ENCODE results near the gene DCX. TPM values are rescaled to one million over a fixed set of nuclear protein-coding genes. Genes with fewer than 3 reads are reported as not detected.

Gene DCX
- total and polyA plus RNA-seq, 2 of the 4 experiments (the other 2 are of a cell fraction) = not detected

GRCh38 chrX:111348429-111348828 is 63.6 kb downstream of the DCX start:
- H3K27me3 ChIP-seq (ENCODE audit: control insufficient read depth, insufficient read depth, low read length) = peaks cover 6% of the 10 kb centered on the region; the same call in 1 of the 2 replicates
- no peak overlapping the region for H2BK5ac ChIP-seq (ENCODE audit: low read depth, low read length, poor library complexity, severe bottlenecking)
- H2BK120ac ChIP-seq (ENCODE audit: low read depth, low read length) = no peak overlapping the region
- H2BK20ac ChIP-seq (ENCODE audit: low read depth, low read length) = no peak overlapping the region
- H3K36me3 ChIP-seq (ENCODE audit: control insufficient read depth, insufficient read depth, low read length) = no peaks in the 10 kb centered on the region
- no peak overlapping the region for H3K4me3 ChIP-seq (ENCODE audit: insufficient read depth, low read depth, low read length)
- no peak overlapping the region for H4K91ac ChIP-seq (ENCODE audit: insufficient read depth, low read depth, low read length)
- no peak overlapping the region for H3K18ac ChIP-seq (ENCODE audit: low read depth, low read length)
- no TSS peak for BruUV-seq (replicated peaks)
- no peak overlapping the region for H2AK5ac ChIP-seq (ENCODE audit: low read depth, low read length)
- DNase-seq (no peak), ATAC-seq (ENCODE audit: low read depth) (no peak)
- ChIA-PET POLR2A (ENCODE audit: unreplicated experiment) (no interaction called here), CTCF (interaction anchor here (0.5 kb wide), 1 partner anchor 97 kb away, joined by 5 read pairs; no protein-coding TSS in a partner anchor)
- no peak overlapping the region for H3K56ac ChIP-seq (ENCODE audit: extremely low read depth, insufficient read depth, low read length)
- H3K14ac ChIP-seq (replicated peaks; ENCODE audit: low read depth, low read length) = no peak overlapping the region
- no peak overlapping the region for H3K23ac ChIP-seq (ENCODE audit: low read depth, low read length)
- H3K4me2 ChIP-seq (ENCODE audit: low read depth, low read length) = no peak overlapping the region
- in situ Hi-C loops (cut with MboI; ENCODE audit: low sequenced_read_pairs) = no loop called here
- no peaks in the 10 kb centered on the region for H3K9me3 ChIP-seq (ENCODE audit: control insufficient read depth, insufficient read depth, low read length)
- no peak overlapping the region for H3K4ac ChIP-seq (ENCODE audit: low read depth, low read length)
- H3K4me1 ChIP-seq (ENCODE audit: control insufficient read depth, insufficient read depth, low read length) = no peaks in the 10 kb centered on the region
- no peak overlapping the region for H2AFZ ChIP-seq (replicated peaks; ENCODE audit: low read length, poor library complexity)
- no peaks in the 10 kb centered on the region for H4K20me1 ChIP-seq (ENCODE audit: insufficient read depth, low read length)
- H4K5ac ChIP-seq (ENCODE audit: low read depth, low read length) = no peak overlapping the region
- H3K79me1 ChIP-seq (ENCODE audit: low read depth in 1 of 2, low read length in 2 of 2) = no peaks in the 10 kb centered on the region
- H4K8ac ChIP-seq (ENCODE audit: low read depth in 2 of 2, low read length in 2 of 2) = no peak overlapping the region
- H3K9me1 ChIP-seq (ENCODE audit: insufficient read depth, low read length) = no peaks in the 10 kb centered on the region
- H2AK9ac ChIP-seq (replicated peaks; ENCODE audit: low read depth, low read length, poor library complexity) = no peak overlapping the region
- H2BK15ac ChIP-seq (ENCODE audit: low read depth, low read length) = no peak overlapping the region
- TF ChIP-seq, protein P1, sequence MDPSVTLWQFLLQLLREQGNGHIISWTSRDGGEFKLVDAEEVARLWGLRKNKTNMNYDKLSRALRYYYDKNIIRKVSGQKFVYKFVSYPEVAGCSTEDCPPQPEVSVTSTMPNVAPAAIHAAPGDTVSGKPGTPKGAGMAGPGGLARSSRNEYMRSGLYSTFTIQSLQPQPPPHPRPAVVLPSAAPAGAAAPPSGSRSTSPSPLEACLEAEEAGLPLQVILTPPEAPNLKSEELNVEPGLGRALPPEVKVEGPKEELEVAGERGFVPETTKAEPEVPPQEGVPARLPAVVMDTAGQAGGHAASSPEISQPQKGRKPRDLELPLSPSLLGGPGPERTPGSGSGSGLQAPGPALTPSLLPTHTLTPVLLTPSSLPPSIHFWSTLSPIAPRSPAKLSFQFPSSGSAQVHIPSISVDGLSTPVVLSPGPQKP (IDR thresholded peaks at IDR 0.05; ENCODE audit: borderline replicate concordance, low read depth, low read length) = no peak
- TF ChIP-seq, protein P2, sequence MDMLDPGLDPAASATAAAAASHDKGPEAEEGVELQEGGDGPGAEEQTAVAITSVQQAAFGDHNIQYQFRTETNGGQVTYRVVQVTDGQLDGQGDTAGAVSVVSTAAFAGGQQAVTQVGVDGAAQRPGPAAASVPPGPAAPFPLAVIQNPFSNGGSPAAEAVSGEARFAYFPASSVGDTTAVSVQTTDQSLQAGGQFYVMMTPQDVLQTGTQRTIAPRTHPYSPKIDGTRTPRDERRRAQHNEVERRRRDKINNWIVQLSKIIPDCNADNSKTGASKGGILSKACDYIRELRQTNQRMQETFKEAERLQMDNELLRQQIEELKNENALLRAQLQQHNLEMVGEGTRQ (IDR thresholded peaks at IDR 0.05; ENCODE audit: low read depth, low read length) = no peak
- TF ChIP-seq SMC3 (IDR thresholded peaks at IDR 0.05; ENCODE audit: low read depth, low read length) = no peak
- TF ChIP-seq MAFK (IDR thresholded peaks at IDR 0.05; ENCODE audit: low read depth, low read length) = no peak
- no peak for TF ChIP-seq FOS (IDR thresholded peaks at IDR 0.05; ENCODE audit: low read depth, low read length)
- TF ChIP-seq CHD1 (IDR thresholded peaks at IDR 0.05; ENCODE audit: low read depth, low read length) = no peak
- TF ChIP-seq NFE2L2 (IDR thresholded peaks at IDR 0.05; ENCODE audit: low read depth, low read length) = no peak
- TF ChIP-seq RAD21 (IDR thresholded peaks at IDR 0.05; ENCODE audit: low read length) = no peak
- no peak for TF ChIP-seq MXI1 (IDR thresholded peaks at IDR 0.05; ENCODE audit: borderline replicate concordance, low read depth, low read length)
- TF ChIP-seq RCOR1 (IDR thresholded peaks at IDR 0.05; ENCODE audit: insufficient replicate concordance, low read length) = no peak
- no peak for TF ChIP-seq BHLHE40 (IDR thresholded peaks at IDR 0.05; ENCODE audit: low read depth, low read length)
- no peak for TF ChIP-seq RFX5 (IDR thresholded peaks at IDR 0.05; ENCODE audit: low read depth, low read length)
- no peak for TF ChIP-seq POLR2A (IDR thresholded peaks at IDR 0.05; ENCODE audit: low read depth, low read length)
- TF ChIP-seq MAZ (IDR thresholded peaks at IDR 0.05; ENCODE audit: borderline replicate concordance, low read depth, low read length) = no peak
- no peak for TF ChIP-seq CEBPB (IDR thresholded peaks at IDR 0.05; ENCODE audit: low read depth, low read length)
- TF ChIP-seq, protein P3, sequence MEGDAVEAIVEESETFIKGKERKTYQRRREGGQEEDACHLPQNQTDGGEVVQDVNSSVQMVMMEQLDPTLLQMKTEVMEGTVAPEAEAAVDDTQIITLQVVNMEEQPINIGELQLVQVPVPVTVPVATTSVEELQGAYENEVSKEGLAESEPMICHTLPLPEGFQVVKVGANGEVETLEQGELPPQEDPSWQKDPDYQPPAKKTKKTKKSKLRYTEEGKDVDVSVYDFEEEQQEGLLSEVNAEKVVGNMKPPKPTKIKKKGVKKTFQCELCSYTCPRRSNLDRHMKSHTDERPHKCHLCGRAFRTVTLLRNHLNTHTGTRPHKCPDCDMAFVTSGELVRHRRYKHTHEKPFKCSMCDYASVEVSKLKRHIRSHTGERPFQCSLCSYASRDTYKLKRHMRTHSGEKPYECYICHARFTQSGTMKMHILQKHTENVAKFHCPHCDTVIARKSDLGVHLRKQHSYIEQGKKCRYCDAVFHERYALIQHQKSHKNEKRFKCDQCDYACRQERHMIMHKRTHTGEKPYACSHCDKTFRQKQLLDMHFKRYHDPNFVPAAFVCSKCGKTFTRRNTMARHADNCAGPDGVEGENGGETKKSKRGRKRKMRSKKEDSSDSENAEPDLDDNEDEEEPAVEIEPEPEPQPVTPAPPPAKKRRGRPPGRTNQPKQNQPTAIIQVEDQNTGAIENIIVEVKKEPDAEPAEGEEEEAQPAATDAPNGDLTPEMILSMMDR (conservative IDR thresholded peaks at IDR 0.05; ENCODE audit: low read depth, low read length) = no peak
- no peak overlapping the region for H3K9ac ChIP-seq (ENCODE audit: low read depth, low read length)
- intact Hi-C loops (cut with micrococcal nuclease) = no loop called here
- H3K27ac ChIP-seq (ENCODE audit: insufficient read depth, low read length) = no peak overlapping the region
- no CpG with 5 or more reads among the region's 2 CpGs for WGBS, 2 experiments (ENCODE audit: extremely low coverage in 2 of 2, insufficient read length in 1 of 2)
- dilution Hi-C loops (cut with HindIII; ENCODE audit: low sequenced_read_pairs, unreplicated experiment) = no loop called here

All from IMR-90 (cell line).